HG02610 (cell line): ENCODE results near the gene SLIT1.
"Not testable (repeated sequence)": the region's sequence is repeated elsewhere in the genome, so short reads cannot be mapped to it uniquely, and the experiment has no call there.

ENCODE experiments used
- ATAC-seq: cut with Tn5 transposase; IDR thresholded peaks from one replicate; pipeline ENCODE4 v1.9.1; 2021; ENCODE audit warnings: mild to moderate bottlenecking, moderate library complexity; ENCODE audit not compliant: unreplicated experiment

SLIT1 gene

DNA sequence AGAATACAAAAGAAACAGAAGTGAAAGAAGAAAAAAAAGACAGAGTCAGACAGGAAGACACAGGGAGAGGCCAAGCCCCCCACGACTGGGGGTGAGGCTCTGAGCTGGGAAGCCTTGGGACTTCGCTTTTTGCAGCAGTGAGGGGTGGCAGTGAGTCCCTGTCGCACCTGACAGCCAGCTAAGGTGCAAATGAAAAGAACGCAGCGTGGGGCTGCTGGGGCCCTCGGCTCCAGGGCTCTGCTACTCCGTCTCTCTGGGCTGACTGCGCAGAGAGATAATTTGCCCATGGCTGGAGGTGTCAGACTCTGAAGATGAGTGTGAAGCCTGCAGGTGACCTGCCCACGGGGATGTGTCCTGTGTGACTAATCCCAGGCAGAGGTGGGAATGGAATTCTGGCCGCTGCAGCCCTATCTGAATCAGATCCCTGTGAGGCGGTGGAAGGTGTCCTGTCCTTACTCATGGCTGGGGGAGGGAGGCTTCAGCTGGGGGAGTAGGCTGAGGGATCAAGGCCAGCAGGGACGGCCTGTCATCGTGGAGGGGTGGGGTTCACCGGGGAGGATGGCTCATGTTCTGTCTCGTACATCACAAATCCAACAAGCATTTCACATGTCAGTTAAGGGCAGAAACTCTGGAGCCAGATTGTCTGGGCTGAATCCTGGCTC, 96.4 kb downstream of the SLIT1 start:
- no peak for ATAC-seq

DNA sequence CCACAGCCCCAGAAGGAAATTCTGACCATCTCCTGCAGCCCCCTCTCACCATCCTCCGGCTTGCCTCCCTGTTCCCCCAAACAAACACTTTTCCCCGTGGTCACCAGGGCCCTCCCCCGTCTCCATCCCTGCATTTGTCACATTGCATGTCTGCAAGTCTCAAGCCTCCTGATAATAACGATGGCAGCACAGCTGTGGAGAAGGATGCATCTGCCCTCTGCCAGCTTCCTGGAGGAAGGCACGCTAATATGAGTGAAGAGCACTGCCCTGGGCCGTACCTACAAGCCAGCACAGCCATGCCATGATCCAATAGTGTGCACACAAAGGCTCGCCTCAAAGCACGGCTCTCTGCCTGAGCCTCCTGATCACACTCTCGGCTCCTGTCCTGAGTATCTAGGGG, 98.5 kb downstream of the SLIT1 start:
- no peak for ATAC-seq

DNA sequence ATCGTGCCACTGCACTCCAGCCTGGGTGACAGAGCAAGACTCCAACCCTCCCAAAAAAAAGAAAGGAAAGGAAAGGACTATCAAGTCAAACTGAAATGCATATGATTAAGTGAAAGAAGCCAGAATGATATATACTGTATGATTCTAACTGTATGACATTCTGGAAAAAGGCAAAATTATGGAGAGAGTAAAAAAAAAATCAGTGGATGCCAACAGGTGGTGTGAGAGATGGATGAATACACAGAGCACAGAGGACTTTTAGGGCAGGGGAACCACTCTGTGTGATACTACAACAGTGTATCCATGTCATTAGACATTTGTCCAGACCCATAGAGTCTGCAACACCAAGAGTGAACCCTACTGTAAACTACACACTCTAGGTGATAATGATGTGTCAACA, 99.2 kb downstream of the SLIT1 start:
- no peak for ATAC-seq

DNA sequence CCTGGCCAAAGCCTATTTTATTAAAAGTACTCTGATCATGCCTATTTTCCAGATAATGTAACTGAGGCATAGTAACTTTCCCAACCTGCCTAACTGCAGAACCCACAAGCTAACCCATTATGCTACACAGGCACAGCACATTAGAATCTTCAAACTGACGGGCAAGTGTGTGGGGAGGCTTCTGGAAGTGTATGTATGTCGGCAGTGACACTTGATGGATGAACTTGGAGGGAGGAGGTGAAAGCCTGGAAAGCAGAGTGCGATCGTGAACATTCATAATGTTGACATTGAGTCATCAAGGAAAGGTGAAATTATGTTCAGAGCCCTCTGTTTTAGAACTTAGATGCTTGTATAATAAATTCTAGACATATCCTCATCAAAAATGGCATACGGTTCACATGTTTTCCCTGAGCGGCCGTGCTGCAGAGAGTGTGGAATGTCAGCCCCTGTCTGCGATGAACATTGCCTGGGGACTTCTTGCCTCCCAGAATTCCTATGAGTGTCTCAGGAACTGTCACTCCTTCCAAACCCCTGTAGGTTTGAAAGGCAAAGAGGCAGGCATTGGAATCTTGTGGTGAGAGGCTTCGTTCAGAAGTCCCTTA, 102.4 kb downstream of the SLIT1 start:
- no peak for ATAC-seq

DNA sequence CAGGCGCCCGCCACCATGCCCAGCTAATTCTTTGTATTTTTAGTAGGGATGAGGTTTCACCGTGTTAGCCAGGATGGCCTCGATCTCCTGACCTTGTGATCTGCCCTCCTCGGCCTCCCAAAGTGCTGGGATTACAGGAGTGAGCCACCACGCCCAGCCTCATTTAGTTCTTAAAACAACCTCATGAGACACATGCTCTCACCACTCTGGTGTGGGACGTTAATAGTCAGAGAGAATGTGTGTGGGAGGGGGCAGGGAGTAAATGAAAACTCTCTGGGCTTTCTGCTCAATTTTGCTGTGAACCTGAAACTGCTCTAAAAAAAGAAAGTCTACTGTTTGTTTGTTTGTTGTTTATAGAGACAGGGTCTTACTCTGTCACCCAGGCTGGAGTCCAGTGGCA, 103.2 kb downstream of the SLIT1 start:
- ATAC-seq, result not testable (repeated sequence)

DNA sequence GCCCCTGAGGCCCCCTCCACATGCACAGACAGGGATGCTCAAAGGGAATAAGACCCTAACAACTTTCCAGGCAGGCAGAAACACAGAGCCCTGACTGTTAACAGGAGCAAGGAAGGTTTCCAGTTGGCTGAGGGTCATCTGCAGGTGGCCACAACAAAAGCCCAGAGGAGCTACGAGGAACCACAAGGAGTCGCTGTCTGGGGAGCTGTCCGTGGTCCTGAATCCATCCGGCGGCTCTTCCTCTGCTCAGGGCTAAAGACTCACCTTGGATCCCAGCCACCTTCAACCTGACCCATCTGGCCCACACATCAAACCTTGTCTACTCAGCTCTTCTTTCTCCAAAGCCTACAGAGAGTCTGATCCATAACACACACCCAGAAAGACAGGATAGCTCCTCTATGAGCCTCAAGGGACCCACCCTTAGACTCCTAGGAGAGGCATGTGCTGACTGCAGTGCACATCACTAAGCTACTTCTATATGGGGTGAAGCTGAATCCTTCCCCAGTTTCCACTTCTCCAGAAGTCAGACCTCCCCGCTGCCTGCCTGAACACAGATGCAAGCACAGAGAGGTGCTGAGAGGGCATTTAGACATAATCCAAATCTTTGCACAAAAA, 104.0 kb downstream of the SLIT1 start:
- no peak for ATAC-seq

DNA sequence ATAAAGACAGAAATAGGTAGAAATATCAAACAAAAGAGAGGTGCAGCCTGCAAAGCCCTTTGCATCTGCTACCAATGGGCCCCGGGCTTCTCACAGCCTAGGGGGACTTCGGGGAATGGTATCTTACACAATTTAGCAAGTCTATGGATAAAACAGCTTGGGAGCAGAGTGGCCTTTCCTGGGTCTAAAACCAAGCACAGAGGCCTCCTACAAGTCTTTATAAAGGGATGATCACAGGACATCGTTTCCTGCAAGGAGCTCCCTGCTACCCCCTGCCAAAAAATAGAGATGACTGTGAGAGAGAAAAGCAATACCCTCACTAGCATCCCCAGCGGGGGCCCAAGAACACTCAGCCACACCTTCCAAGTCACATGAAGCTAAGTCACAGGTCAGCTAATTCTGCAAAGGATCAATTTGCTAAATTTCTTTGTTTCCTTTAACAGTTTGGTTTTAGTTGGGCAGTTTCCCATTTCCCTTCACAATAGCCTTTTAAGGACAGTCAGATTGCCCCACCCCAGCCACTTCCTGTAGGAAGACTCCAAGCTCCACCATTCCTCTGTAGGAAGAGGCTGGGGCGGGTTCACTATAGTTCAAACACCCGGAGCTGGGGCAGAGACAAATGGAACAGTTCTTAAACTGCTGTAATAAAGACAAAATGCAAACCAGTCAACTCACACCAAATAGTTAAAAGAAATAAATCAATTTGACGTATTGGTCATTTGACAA, 105.5 kb downstream of the SLIT1 start:
- no peak for ATAC-seq

DNA sequence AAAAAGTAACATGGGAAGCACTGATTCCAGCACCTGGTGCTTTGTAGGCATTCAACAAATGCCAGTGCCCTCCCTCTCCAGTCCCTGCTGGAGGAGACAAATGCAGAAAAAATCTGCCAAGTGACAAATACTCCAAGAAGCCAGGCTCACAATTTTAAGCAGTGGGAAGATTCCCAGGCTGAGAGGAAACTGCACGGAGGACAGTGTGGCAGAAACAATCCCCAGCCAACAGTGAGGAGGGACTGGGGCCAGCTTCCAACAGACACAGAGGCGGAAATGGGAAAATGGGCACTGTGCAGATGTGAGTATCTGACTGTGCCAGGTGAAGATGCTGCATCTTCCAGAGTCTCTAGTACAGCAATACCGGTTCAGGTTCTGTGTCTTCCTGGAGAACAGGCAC, 106.3 kb downstream of the SLIT1 start:
- ATAC-seq, result no peak

DNA sequence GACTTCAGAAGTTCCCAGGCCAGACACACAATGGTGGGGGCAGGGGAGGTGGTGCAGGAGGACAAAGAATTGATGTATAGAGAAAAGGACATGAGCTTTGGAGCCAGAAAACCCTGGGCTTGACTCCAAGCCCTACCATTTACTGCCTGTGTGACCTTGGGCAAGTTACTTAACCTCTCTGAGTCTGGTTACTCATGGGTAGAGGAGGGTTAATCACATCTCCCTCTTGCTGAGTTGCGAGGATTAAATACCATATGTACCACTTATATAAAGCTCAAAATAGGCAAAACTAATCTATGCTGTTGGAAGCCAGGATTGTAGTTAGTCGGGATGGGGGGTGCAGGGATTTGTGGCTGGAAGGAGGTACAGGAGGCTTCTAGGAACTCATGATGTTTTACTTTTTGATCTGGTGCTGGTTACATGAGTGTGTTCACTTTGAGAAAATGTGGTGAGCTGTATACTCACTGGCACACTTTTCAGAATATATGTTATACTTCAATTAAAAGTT, 106.8 kb downstream of the SLIT1 start:
- ATAC-seq, result no peak

DNA sequence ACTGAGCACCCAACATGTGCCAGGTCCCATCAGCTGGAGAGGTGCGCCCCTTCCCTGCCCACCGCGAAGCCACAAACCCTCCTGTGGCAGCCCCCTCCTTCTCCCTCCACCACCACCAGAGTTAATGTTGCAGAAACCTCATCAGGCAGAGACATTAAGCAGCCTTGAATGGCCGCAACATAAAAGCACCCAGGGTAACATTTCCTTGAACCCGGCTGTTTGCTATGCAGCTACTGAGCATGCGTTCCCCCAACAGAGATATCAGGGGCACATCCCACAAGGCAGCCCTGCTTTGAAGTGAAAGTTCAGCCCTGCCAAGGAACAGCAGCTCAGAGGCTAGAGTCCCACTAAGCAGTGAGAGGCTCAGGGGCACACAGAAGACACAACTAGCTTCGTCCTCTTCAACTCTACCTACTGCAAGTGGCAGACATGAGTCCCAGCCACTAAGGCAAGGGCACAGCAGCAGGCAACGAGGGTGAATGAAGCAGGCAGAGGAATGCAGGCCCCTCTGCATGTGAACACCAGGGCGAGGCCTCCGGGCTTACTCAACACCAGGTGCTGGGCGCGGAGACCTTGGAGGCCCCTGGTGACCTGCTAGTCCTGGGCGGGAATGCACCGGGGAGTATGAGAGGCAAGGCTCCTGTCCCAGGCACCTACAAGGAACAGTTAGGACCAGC, 107.4 kb downstream of the SLIT1 start:
- no peak for ATAC-seq

DNA sequence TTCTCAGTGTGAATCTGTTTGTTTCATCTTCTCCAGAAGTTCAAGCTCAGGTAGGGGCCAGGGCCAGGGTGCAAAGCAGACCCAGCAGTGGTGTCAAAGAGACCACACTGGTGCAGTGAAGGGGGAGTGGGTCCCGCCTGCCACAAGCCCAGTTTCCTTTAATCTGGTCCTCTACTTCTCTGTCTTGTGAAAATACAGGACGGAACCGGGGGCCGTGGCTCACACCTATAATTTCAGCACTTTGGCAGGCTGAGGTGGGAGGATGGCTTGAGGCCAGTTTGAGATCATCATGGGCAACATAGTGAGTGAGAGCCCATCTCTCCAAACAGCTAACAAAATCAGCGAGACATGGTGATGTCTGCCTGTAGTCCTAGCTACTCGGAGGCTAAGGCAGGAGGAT, 109.0 kb downstream of the SLIT1 start:
- ATAC-seq, result no peak

DNA sequence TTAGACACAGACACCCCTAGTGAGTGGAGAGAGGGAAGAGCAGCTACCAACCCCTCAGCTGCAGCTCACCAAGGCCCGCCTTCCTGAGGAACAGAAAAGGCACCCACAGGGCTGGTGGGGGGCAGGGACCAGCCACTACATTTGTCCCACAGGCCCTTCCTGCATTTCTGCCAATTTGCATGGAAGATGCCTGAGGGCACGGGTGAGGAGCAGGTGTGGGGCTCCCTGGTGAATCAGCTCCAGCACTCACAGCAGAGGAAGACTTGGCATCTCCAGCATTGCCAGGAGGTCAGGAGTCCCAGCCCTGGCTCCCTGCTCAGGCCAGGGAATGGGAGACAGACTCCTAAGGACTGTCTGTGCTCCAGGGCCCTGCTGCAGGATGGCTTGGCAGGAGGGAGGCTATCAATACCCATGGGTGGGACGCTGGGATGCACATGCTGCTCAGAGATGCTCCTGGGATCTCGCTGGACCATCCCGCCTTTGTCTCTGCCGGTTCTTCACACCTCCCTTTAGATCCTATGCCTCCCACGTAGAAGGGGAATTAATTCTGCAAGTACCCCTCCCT, 109.7 kb downstream of the SLIT1 start:
- ATAC-seq, result no peak

DNA sequence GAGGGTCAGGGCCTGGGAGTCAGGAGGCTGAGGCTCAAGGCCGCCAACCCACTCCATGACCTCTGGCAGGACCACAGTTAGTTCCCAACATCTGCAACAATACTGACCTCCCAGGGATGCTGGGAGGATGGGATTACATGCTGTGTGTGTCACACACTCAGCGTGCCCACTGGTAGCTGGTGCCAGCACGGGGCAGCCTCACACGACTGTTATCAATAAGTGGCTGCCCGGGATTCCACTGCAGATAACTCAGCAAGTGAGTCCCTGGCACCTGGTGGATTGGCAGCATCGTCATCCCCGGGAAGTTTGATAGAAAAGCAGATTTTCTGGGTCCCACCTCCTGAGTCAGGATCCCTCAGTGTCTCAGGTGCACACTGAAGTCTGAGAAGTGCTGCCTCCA, 110.3 kb downstream of the SLIT1 start:
- no peak for ATAC-seq

DNA sequence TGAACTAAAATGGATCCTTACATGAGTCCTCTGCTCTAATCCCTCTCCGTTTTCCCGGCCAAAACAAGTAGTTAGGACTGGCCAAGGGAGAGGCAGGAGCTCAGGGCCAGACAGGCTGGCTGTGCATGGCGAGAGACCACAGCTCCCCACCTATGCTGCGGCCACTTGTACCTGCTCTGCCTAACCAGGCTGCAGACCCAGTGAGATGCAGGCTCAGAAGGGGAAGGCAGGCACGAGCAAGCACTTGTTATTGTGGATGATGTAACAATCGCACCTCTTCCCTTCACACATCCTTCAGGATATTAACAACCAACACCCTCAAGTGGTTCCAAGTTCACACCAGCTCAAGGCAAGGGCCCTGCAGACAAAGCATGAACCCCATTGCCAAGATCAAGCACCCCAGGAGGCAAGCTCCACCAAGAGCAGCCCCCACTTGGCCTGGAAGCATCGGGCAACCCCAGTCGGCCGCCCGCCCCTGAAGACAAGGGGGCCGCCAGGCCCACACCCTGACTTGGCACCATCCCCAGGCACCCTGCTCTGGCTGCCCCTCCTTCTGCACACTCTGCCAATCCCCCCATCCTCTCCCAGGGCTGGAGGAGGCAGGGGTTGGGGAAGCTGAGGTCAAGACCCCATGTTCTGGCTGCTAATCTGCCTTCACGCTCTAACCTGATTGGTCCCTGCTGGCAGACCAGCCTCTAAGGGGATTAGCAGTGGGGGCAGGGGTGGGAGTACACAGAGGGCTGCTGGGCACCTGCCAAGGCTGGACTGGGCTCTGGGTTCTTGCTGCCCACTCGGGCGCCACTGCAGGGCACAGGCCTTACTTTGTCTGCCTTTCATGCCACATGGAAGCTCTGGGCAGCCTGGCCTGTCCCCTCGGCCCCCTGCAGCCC, 111.3 kb downstream of the SLIT1 start:
- no peak for ATAC-seq

DNA sequence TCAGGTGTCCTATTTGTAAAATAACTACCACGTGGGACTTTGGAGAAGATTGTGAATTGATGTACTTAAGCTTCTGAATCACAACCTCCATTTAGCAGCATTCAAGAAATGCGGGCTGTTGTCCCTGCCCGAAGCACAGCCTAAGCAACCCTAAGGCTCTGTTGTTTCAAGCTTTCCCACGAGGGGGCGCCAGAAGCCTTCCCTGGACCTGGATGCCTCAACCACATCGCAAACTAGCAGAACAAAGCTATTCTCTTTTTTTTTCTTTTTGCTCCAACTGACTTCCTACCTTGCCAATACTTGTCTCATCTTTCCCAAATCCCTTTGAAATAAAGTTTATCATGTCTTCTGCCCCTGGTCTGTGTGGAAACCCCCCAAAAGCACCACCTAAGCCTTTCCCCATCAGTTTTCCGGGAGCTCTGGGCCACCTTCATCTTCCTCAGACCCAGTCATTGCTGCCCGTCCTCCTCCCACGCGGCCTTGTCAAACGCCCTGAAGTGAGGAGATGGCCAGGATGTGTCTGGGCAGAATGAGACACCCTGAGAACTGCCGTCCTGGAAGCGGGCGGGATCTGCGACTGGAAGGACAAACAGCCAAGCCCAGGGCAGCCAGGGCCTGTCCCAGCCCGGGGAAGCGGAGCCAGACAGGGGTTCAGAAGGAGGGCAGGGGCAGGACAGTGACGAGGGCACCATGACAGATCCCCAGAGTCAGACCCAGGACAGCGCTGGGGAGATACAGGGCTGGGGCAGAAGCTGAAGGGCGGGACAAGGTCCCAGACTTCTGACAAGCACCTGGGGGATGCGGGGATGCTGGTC, 112.7 kb downstream of the SLIT1 start:
- ATAC-seq, result no peak

DNA sequence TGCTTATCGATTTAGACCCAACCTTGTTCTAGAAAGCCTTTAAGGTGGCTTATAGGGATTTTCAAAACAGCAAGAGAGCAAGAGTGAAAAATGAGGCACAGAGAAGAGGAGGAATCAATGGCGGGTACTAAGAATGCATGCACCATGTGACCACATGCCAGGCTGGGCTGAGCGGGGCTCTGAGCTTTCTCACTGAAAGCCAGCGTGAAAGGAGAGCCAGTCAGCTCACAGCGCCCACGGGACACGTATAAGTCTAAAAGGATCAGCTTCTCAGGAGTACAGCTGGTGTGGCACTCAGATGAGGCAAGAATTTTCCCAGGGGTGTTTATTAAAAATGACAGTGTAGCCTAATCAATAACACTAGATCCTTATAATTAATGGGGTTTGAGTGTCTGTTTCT, 114.3 kb downstream of the SLIT1 start:
- no peak for ATAC-seq

DNA sequence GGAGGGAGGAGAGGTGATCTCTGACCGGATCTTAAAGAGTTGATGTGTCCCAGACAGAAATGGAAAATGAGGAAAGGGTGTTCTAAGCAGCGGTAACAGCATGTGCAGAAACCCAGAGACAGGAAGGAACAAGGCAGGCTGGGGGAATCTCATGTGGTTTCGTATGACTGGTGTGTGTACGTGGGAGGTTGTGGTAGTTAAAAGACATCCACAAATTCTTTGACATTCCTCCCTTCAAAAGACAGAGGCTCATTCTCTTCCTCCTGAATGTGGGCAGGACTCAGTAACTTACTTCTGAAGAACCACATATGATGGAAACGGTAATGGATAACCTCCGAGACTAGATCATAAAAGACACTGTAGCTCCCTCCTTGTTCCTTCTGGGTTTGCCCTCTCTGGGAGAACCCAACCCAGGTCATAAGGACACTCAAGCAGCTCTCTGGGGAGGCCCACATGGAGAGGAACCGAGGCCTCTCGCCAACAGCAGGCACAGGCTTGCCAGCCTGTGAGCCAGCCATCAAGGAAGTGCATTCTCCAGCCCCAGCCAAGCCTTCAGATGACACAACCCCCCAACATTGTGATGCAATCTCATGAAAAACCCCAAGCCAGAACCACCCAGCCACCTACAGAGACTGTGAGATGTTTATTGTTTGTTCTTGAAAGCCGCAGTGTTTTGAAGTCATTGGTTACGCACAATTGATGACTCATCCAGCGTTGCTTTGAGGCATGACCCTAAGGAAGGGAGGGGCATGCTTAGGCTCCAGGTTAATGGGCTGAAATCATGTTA, 116.0 kb downstream of the SLIT1 start:
- ATAC-seq, result no peak

DNA sequence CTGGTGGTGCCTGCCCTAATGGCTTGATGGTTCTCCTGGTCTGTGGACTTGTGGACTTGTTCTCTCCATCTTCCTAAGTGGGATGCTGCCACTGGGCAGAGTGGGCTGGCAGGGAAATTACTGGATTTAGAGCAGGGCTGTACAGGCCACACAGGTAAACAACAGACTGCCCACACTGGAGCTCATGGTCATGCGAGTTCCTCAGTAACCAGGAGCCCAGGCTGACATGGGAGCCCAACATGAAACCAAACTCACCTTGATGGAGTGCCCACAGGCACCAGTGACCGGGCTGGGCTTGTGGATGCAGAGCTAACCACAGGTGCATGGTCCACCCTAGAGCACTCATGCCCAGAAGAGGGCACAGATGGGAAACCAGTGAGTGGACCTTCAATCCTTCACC, 116.7 kb downstream of the SLIT1 start:
- no peak for ATAC-seq
